ENCODE data around the gene DICER1. TPM values are rescaled to one million over a fixed set of nuclear protein-coding genes. Genes with fewer than 3 reads are reported as not detected.
"Not testable (repeated sequence)": the region's sequence is repeated elsewhere in the genome, so short reads cannot be mapped to it uniquely, and the experiment has no call there.

Gene DICER1
- polyA plus RNA-seq, 2 donors, result 9.2 to 10.2 TPM

DNA sequence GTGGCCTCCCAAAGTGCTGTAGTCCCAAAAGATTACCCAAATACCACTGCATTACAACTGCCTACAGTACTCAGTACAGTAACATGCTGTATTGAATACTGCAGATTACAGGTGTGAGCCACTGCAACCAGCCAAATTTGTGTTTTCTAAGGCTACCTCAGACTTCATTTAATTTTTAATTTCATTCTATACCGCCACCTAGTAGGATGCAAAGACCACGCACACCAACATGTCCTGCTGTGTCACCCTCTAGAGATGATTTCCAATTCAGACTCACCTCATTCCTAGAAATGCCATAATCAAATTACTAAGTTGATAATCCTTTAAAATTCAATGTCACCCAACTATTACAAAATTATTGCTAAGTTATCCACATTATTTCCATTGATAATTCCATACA, 15.1 kb downstream of the DICER1 start:
- Histone ChIP-seq H3K27ac (ENCODE audit: low read depth in 2 of 2, low read length in 1 of 2) (no peak overlapping the region), H3K36me3 (ENCODE audit: control insufficient read depth in 2 of 2, insufficient read depth in 2 of 2, low read length in 1 of 2) (no peaks in the 10 kb centered on the region), H3K4me1 (ENCODE audit: control insufficient read depth in 2 of 2, insufficient read depth in 2 of 2, low read length in 1 of 2) (no peaks in the 10 kb centered on the region), H3K27me3 (ENCODE audit: control insufficient read depth in 1 of 2, insufficient read depth in 2 of 2, low read length in 2 of 2) (no peaks in the 10 kb centered on the region), H3K9me3 (ENCODE audit: control insufficient read depth in 2 of 2, insufficient read depth in 1 of 2, low read depth in 1 of 2, low read length in 1 of 2) (no peaks in the 10 kb centered on the region), H3K4me3 (ENCODE audit: low read depth in 1 of 2, low read length in 2 of 2) (no peak overlapping the region)
- WGBS, 2 donors, result 91 to 95% methylated on average over 2 of the region's 2 CpGs

DNA sequence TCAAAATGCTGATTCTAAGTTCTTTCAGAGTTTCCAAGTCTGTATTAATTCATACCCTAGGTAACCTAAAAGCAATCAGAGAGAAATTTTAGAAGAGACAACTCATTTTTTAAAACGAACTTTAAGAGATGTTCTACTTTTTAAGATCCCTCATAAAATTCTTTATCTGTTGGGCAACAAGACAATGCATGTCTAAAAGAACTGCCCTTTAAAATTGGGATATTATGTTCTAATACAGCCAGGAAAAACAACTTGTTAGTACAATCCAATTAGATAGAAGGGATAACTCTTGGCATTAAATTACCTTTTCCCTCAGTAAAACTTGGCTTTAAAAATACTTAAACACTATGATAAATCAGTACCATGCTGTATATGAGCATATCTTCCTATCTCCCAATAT, 15.6 kb downstream of the DICER1 start:
- H3K4me3 ChIP-seq (ENCODE audit: low read depth in 1 of 2, low read length in 2 of 2), result no peak overlapping the region
- WGBS, 2 donors, result 57 to 58% methylated on average over 1 of the region's 1 CpG
- H3K36me3 ChIP-seq (ENCODE audit: control insufficient read depth in 2 of 2, insufficient read depth in 2 of 2, low read length in 1 of 2), result no peaks in the 10 kb centered on the region
- H3K4me1 ChIP-seq (ENCODE audit: control insufficient read depth in 2 of 2, insufficient read depth in 2 of 2, low read length in 1 of 2), result peaks cover 0 to under 1% of the 10 kb centered on the region in 2 donors
- no peaks in the 10 kb centered on the region for H3K9me3 ChIP-seq (ENCODE audit: control insufficient read depth in 2 of 2, insufficient read depth in 1 of 2, low read depth in 1 of 2, low read length in 1 of 2)
- no peak overlapping the region for H3K27ac ChIP-seq (ENCODE audit: low read depth in 2 of 2, low read length in 1 of 2)
- H3K27me3 ChIP-seq (ENCODE audit: control insufficient read depth in 1 of 2, insufficient read depth in 2 of 2, low read length in 2 of 2), result no peaks in the 10 kb centered on the region

DNA sequence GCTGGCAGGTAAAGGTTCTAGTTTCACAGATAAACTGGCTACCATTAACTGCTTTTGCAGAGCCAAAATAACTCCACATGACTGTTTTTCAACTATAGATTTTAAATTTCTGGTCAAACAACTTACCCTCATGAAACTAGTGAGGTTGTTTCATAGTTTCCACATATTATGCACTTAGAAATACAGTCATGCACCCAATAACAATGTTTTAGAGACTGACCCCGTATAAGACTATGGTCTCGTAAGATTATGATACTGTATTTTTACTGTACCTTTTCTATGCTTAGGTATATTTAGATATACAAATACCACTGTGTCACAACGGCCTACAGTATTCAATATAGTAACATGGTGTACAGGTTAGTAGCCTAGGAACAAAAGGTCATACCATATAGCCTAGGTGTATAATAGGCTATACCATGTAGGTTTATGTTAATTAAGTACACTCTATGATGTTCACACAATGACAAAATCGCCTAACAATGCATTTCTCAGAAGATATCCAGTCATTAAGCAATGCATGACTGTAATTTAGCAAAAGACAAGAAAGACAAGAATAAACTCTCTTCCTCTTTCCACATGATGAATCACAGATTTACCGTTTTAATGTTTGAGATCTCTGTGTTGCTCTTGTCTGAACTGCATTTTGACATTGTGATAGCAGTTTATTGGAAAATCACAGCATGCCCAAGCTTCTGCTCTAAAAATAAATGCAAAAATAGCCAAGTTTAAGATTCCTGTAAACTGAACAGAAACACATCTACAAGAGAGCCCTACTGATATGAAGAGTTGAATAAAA, 17.1 kb downstream of the DICER1 start:
- WGBS, 2 donors, result 56 to 57% methylated on average over 5 of the region's 5 CpGs
- peaks cover 0 to 2% of the 10 kb centered on the region in 2 donors for H3K4me1 ChIP-seq (ENCODE audit: control insufficient read depth in 2 of 2, insufficient read depth in 2 of 2, low read length in 1 of 2)

DNA sequence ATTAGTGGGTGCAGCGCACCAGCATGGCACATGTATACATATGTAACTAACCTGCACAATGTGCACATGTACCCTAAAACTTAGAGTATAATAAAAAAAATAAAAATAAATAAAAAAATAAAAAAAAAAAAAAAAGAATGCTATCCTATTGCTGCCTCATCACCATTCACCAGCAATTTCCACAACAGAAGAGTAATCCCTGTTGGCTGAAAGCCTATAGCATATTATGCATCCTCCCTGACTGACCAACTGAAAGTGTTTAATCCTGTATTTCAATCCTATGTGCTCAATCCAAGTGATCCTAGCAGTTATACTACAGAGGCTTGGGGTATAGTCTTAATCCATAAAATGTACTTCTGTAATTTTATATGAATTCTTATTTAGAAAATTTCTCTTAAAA, 18.5 kb downstream of the DICER1 start:
- no CpG with 5 or more reads among the region's 1 CpG for WGBS, 2 donors
- Histone ChIP-seq H3K27me3 (ENCODE audit: control insufficient read depth in 1 of 2, insufficient read depth in 2 of 2, low read length in 2 of 2) (no peaks in the 10 kb centered on the region), H3K4me3 (ENCODE audit: low read depth in 1 of 2, low read length in 2 of 2) (no peak overlapping the region), H3K4me1 (ENCODE audit: control insufficient read depth in 2 of 2, insufficient read depth in 2 of 2, low read length in 1 of 2) (peaks cover 0 to 2% of the 10 kb centered on the region in 2 donors), H3K36me3 (ENCODE audit: control insufficient read depth in 2 of 2, insufficient read depth in 2 of 2, low read length in 1 of 2) (no peaks in the 10 kb centered on the region), H3K9me3 (ENCODE audit: control insufficient read depth in 2 of 2, insufficient read depth in 1 of 2, low read depth in 1 of 2, low read length in 1 of 2) (no peaks in the 10 kb centered on the region), H3K27ac (ENCODE audit: low read depth in 2 of 2, low read length in 1 of 2) (no peak overlapping the region)

More for the DNA sequence above, 17.1 kb downstream of the DICER1 start:
- Histone ChIP-seq H3K4me3 (ENCODE audit: low read depth in 1 of 2, low read length in 2 of 2) (no peak overlapping the region), H3K9me3 (ENCODE audit: control insufficient read depth in 2 of 2, insufficient read depth in 1 of 2, low read depth in 1 of 2, low read length in 1 of 2) (no peaks in the 10 kb centered on the region), H3K27ac (ENCODE audit: low read depth in 2 of 2, low read length in 1 of 2) (peak overlapping the region in 1 of 2 donors; percentile 16), H3K27me3 (ENCODE audit: control insufficient read depth in 1 of 2, insufficient read depth in 2 of 2, low read length in 2 of 2) (no peaks in the 10 kb centered on the region), H3K36me3 (ENCODE audit: control insufficient read depth in 2 of 2, insufficient read depth in 2 of 2, low read length in 1 of 2) (no peaks in the 10 kb centered on the region)

DNA sequence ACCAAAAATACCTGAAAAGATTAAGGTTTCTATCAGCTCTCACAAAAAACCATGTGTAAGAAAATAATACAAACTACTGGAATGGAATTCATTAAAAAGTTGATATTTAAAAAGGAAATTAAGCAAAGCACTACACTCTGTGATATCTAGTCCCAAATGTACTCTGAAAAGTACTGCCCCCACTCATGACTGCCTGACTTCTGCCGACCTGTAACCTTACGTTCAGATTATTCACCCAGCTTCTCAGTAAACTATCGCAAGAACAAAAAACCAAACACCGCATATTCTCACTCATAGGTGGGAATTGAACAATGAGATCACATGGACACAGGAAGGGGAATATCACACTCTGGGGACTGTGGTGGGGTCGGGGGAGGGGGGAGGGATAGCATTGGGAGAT, 18.9 kb downstream of the DICER1 start:
- H3K4me3 ChIP-seq (ENCODE audit: low read depth in 1 of 2, low read length in 2 of 2); H3K27me3 ChIP-seq (ENCODE audit: control insufficient read depth in 1 of 2, insufficient read depth in 2 of 2, low read length in 2 of 2); H3K27ac ChIP-seq (ENCODE audit: low read depth in 2 of 2, low read length in 1 of 2); H3K9me3 ChIP-seq (ENCODE audit: control insufficient read depth in 2 of 2, insufficient read depth in 1 of 2, low read depth in 1 of 2, low read length in 1 of 2); H3K4me1 ChIP-seq (ENCODE audit: control insufficient read depth in 2 of 2, insufficient read depth in 2 of 2, low read length in 1 of 2); H3K36me3 ChIP-seq (ENCODE audit: control insufficient read depth in 2 of 2, insufficient read depth in 2 of 2, low read length in 1 of 2): not testable (repeated sequence)
- 83 to 86% methylated on average over 4 of the region's 5 CpGs for WGBS, 2 donors

DNA sequence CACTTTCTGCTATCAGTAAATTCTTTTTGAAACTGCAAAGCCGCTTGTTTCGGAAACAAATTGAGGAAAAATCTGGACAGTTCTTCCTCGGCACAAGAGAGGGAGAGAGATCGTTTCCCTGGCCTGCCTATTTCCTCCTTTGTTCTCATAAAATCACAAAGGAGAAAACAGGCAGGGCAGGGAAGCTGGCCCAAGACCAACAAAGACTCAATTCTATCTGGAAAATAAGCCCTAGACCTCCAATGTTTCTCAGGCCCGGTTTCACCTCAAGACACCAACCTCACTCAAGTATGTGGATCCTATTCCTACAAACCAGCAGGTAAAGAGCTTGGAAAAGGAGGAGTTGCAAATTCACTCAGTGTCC, 19.5 kb downstream of the DICER1 start:
- no peak overlapping the region for H3K4me3 ChIP-seq (ENCODE audit: low read depth in 1 of 2, low read length in 2 of 2)
- peaks cover 0 to 2% of the 10 kb centered on the region in 2 donors for H3K4me1 ChIP-seq (ENCODE audit: control insufficient read depth in 2 of 2, insufficient read depth in 2 of 2, low read length in 1 of 2)
- 47 to 48% methylated on average over 5 of the region's 5 CpGs for WGBS, 2 donors
- peak overlapping the region in 1 of 2 donors; percentile 21 for H3K27ac ChIP-seq (ENCODE audit: low read depth in 2 of 2, low read length in 1 of 2)
- peaks cover 0 to 2% of the 10 kb centered on the region in 2 donors for H3K36me3 ChIP-seq (ENCODE audit: control insufficient read depth in 2 of 2, insufficient read depth in 2 of 2, low read length in 1 of 2)
- no peaks in the 10 kb centered on the region for H3K9me3 ChIP-seq (ENCODE audit: control insufficient read depth in 2 of 2, insufficient read depth in 1 of 2, low read depth in 1 of 2, low read length in 1 of 2)
- H3K27me3 ChIP-seq (ENCODE audit: control insufficient read depth in 1 of 2, insufficient read depth in 2 of 2, low read length in 2 of 2), result no peaks in the 10 kb centered on the region

DNA sequence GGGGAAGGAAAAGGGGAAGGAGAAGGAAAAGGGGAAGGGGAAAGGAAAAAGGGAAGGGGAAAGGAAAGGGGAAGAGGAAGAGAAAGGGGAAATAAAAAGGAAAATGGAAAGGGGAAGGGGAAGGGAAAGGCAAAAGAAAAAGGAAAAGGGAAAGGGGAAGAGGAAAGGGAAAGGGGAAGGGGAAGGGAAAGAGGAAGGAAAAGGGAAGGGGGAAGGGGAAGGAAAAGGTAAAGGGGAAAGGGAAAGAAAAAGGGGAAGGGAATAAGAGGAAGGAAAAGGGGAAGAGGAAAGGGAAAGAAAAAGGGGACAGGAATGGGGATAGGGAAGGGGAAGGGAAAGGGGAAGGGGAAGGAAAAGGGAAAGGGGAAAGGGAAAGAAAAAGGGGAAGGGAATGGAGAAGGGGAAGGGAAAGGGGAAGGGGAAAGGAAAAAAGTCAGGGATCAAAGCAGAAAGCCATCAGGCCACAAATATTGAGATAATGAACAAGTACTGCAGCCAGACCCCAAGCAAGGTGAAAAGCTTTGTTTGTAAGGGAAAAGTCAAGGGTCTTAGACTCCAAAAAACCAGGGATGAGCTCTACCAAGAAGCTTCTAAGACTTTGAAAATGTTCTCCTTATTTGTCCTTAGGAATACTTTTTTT, 20.0 kb downstream of the DICER1 start:
- Histone ChIP-seq H3K9me3 (ENCODE audit: control insufficient read depth in 2 of 2, insufficient read depth in 1 of 2, low read depth in 1 of 2, low read length in 1 of 2) (no peaks in the 10 kb centered on the region), H3K36me3 (ENCODE audit: control insufficient read depth in 2 of 2, insufficient read depth in 2 of 2, low read length in 1 of 2) (peaks cover 0 to 4% of the 10 kb centered on the region in 2 donors), H3K27ac (ENCODE audit: low read depth in 2 of 2, low read length in 1 of 2) (peak overlapping the region in 1 of 2 donors; percentile 21), H3K4me3 (ENCODE audit: low read depth in 1 of 2, low read length in 2 of 2) (no peak overlapping the region), H3K27me3 (ENCODE audit: control insufficient read depth in 1 of 2, insufficient read depth in 2 of 2, low read length in 2 of 2) (no peaks in the 10 kb centered on the region), H3K4me1 (ENCODE audit: control insufficient read depth in 2 of 2, insufficient read depth in 2 of 2, low read length in 1 of 2) (peaks cover 0 to 2% of the 10 kb centered on the region in 2 donors)

DNA sequence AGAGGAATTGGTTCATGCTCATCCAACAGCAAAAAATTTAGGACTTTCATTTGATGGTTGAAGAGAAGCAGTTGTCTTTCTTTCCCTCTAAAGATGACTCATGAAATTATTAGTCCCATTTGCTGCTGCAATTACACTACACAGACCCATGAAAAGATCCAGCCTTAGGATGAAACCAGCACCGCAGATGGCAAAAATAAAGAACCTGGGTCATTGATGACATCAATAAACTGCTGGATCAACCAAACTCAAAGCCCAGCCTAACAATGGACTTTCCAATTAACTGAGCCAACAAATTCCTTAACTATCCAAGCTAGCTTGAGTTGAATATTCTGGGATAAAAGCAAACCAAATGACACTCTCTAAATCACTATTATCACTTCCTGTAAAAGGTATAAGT, 20.7 kb downstream of the DICER1 start:
- Histone ChIP-seq H3K36me3 (ENCODE audit: control insufficient read depth in 2 of 2, insufficient read depth in 2 of 2, low read length in 1 of 2) (peaks cover 0 to 4% of the 10 kb centered on the region in 2 donors), H3K9me3 (ENCODE audit: control insufficient read depth in 2 of 2, insufficient read depth in 1 of 2, low read depth in 1 of 2, low read length in 1 of 2) (no peaks in the 10 kb centered on the region), H3K27ac (ENCODE audit: low read depth in 2 of 2, low read length in 1 of 2) (no peak overlapping the region), H3K4me1 (ENCODE audit: control insufficient read depth in 2 of 2, insufficient read depth in 2 of 2, low read length in 1 of 2) (peaks cover 0 to 2% of the 10 kb centered on the region in 2 donors), H3K27me3 (ENCODE audit: control insufficient read depth in 1 of 2, insufficient read depth in 2 of 2, low read length in 2 of 2) (no peaks in the 10 kb centered on the region), H3K4me3 (ENCODE audit: low read depth in 1 of 2, low read length in 2 of 2) (no peak overlapping the region)
- WGBS, 2 donors, result 79 to 84% methylated on average over 1 of the region's 1 CpG

DNA sequence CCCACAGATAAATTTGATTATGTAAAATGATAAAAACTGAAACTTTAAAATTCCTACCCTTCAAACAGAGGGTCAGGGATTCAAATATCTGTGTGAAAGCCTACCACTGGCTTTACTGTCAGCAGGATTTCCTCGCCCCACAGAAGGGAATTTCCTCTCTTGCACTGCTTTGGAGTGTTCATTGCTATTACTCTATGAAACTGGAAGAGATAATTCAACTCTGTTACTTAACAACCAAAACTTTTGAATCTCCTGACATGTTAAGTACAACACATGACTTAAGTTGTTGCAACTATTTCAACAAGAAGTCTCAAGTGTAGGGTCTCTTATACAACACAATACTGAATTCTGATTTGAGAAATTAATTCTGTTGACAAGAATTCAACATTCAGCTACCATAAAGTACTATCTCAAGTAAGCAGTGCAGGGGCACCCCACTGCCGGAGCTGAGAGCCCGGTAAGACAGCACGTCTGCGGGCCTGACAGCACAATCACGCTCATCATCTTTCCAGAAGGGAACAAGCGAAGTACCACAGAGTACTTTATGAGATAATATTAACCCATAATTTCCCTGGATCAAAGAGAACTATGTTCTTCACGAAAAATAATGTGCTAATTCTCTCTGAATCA, 22.9 kb downstream of the DICER1 start:
- Histone ChIP-seq H3K27ac (ENCODE audit: low read depth in 2 of 2, low read length in 1 of 2) (no peak overlapping the region), H3K9me3 (ENCODE audit: control insufficient read depth in 2 of 2, insufficient read depth in 1 of 2, low read depth in 1 of 2, low read length in 1 of 2) (no peaks in the 10 kb centered on the region), H3K4me1 (ENCODE audit: control insufficient read depth in 2 of 2, insufficient read depth in 2 of 2, low read length in 1 of 2) (peaks cover 0 to 2% of the 10 kb centered on the region in 2 donors), H3K4me3 (ENCODE audit: low read depth in 1 of 2, low read length in 2 of 2) (no peak overlapping the region), H3K36me3 (ENCODE audit: control insufficient read depth in 2 of 2, insufficient read depth in 2 of 2, low read length in 1 of 2) (peaks cover 2 to 4% of the 10 kb centered on the region in 2 donors), H3K27me3 (ENCODE audit: control insufficient read depth in 1 of 2, insufficient read depth in 2 of 2, low read length in 2 of 2) (no peaks in the 10 kb centered on the region)
- 87 to 90% methylated on average over 8 of the region's 8 CpGs for WGBS, 2 donors

Data from esophagus (tissue), 2 donors.